Caco-2 (cell line): Measurements from ENCODE around the gene COL17A1. TPM values are rescaled to one million over a fixed set of nuclear protein-coding genes. Genes with fewer than 3 reads are reported as not detected.

Source experiments
- BruUV-seq: library from RNA; stranded (reverse); fragments of 400-500 nt; replicated peaks from 2 replicates; lab custom pipeline; 2021; lab: Mats Ljungman, UMichigan
- CTCF ChIA-PET: fragments of 300-600 bp; sonication (Branson Sonifier 250); formaldehyde crosslinking; loops from one replicate; lab custom pipeline; 2022; ENCODE audit warnings: antibody characterized with exemption; lab: Charles Lee
- POLR2A ChIA-PET: fragments of 300-600 bp; sonication (Branson Sonifier 250); formaldehyde crosslinking; loops from one replicate; lab custom pipeline; 2022; ENCODE audit warnings: antibody characterized with exemption; lab: Charles Lee
- DNase-seq, 2 experiments: peaks; one replicate each; pipeline versions ENCODE4 v3.0.0 to v3.0.0-alpha.2; 2020 to 2022
- H3K27me3 ChIP-seq: replicated peaks from 2 replicates; pipeline ENCODE4 v1.6.0; 2011; ENCODE audit warnings: low read length; ENCODE audit not compliant: control insufficient read depth, insufficient read depth
- H3K36me3 ChIP-seq: 2 replicates; pipeline ENCODE4 v1.5.1; 2011; ENCODE audit warnings: low read length; ENCODE audit not compliant: control insufficient read depth, insufficient read depth
- H3K4me1 ChIP-seq: fragments of 250-450 bp; sonication (Bioruptor Pico); 2 replicates; pipeline ENCODE4 v1.5.1; 2020; ENCODE audit warnings: mild to moderate bottlenecking
- H3K4me3 ChIP-seq: 2 replicates; pipeline ENCODE4 v1.5.1; 2011; ENCODE audit warnings: low read depth, mild to moderate bottlenecking, control low read depth, low read length
- H3K9me3 ChIP-seq: fragments of 250-450 bp; sonication (Bioruptor Pico); 2 replicates; pipeline ENCODE4 v1.5.1; 2020; ENCODE audit warnings: mild to moderate bottlenecking, moderate library complexity
- H3K27ac Mint-ChIP-seq: one replicate; pipeline ENCODE4 v1.8.0; 2022; ENCODE audit warnings: mixed read lengths; ENCODE audit not compliant: unreplicated experiment
- H3K27me3 Mint-ChIP-seq: one replicate; pipeline ENCODE4 v1.8.0; 2022; ENCODE audit warnings: mixed read lengths; ENCODE audit not compliant: insufficient read depth, unreplicated experiment
- H3K36me3 Mint-ChIP-seq: one replicate; pipeline ENCODE4 v1.8.0; 2022; ENCODE audit warnings: mild to moderate bottlenecking, mixed read lengths; ENCODE audit not compliant: insufficient read depth, unreplicated experiment
- H3K4me1 Mint-ChIP-seq: one replicate; pipeline ENCODE4 v1.8.0; 2022; ENCODE audit warnings: low read depth, mixed read lengths; ENCODE audit not compliant: unreplicated experiment
- H3K4me3 Mint-ChIP-seq: one replicate; pipeline ENCODE4 v1.8.0; 2022; ENCODE audit warnings: mild to moderate bottlenecking, moderate library complexity, mixed read lengths; ENCODE audit not compliant: unreplicated experiment
- H3K9me3 Mint-ChIP-seq: one replicate; pipeline ENCODE4 v1.8.0; 2022; ENCODE audit warnings: mixed read lengths; ENCODE audit not compliant: unreplicated experiment
- intact Hi-C: fragments of 100-400 bp; cut with micrococcal nuclease; formaldehyde crosslinking; loops from one replicate; pipeline ENCODE4 v1.10.0; 2022; ENCODE audit not compliant: unreplicated experiment
- microRNA-seq: library from miRNA; unstranded; fragments of <30 nt; microRNA quantifications from one replicate; pipeline ENCODE4 v1.2.0, GENCODE V29; 2022
- total RNA-seq: library from RNA; stranded (reverse); gene quantifications from 2 replicates; pipeline ENCODE4 v1.2.3, GENCODE V29; 2022
- TF ChIP-seq, protein P1 (sequence below), 2 experiments: fragments of 200-600 bp in 1 of 2; IDR thresholded peaks; 1 replicate in 1 of 2; 2 replicates in 1 of 2; pipeline versions ENCODE4 v1.5.1 to v1.8.0; 2011 to 2022; ENCODE audit warnings: antibody characterized with exemption in 1 of 2, control low read depth in 1 of 2, inconsistent platforms in 1 of 2, low read depth in 1 of 2, low read length in 1 of 2, mild to moderate bottlenecking in 1 of 2, moderate library complexity in 1 of 2; ENCODE audit not compliant: insufficient read depth in 1 of 2, severe bottlenecking in 1 of 2, unreplicated experiment in 1 of 2

The COL17A1 gene
- total RNA-seq, 1 experiment from 2014 or later = 0.45 TPM

DNA sequence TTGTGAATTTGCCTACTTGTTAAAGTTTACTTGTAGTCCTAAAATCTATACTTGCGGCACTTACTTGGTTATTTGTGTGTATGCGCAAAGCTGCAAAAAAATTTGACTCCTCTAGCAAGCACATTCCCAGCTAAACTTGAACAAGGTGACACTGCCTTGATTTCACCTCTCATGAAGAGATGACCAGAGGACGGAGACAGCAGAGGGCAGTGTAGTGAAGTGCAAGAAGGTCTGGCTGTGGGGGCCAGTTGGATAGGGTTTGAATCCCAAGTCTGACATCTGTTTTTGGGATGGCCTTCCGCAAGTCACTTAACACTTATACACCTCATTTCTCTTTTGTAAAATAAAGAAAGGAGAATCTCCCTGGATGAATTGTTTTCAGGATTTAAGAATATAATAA is 103.0 kb downstream of the COL17A1 start:
- ChIA-PET CTCF (interaction anchor here (0.6 to 1.2 kb wide), 4 partner anchors 13 to 94 kb away, joined by 3 to 5 read pairs (median 3); no protein-coding TSS in a partner anchor), POLR2A (no interaction called here)
- H3K4me1 ChIP-seq = peaks cover 10% of the 10 kb centered on the region
- Mint-ChIP-seq H3K27ac (no peak overlapping the region), H3K4me3 (no peak overlapping the region), H3K27me3 (no peaks in the 10 kb centered on the region), H3K4me1 (peaks cover 7% of the 10 kb centered on the region), H3K36me3 (no peaks in the 10 kb centered on the region), H3K9me3 (no peaks in the 10 kb centered on the region)
- peak; percentile 51 to 52 for DNase-seq
- H3K36me3 ChIP-seq = no peaks in the 10 kb centered on the region
- no peaks in the 10 kb centered on the region for H3K9me3 ChIP-seq
- TF ChIP-seq, protein P1, sequence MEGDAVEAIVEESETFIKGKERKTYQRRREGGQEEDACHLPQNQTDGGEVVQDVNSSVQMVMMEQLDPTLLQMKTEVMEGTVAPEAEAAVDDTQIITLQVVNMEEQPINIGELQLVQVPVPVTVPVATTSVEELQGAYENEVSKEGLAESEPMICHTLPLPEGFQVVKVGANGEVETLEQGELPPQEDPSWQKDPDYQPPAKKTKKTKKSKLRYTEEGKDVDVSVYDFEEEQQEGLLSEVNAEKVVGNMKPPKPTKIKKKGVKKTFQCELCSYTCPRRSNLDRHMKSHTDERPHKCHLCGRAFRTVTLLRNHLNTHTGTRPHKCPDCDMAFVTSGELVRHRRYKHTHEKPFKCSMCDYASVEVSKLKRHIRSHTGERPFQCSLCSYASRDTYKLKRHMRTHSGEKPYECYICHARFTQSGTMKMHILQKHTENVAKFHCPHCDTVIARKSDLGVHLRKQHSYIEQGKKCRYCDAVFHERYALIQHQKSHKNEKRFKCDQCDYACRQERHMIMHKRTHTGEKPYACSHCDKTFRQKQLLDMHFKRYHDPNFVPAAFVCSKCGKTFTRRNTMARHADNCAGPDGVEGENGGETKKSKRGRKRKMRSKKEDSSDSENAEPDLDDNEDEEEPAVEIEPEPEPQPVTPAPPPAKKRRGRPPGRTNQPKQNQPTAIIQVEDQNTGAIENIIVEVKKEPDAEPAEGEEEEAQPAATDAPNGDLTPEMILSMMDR (IDR thresholded peaks at IDR 0.05; ENCODE audit: insufficient read depth in 1 of 2, low read depth in 1 of 2, low read length in 1 of 2, severe bottlenecking in 1 of 2, unreplicated experiment in 1 of 2) = peak; percentile 52 to 57
- H3K27me3 ChIP-seq = no peaks in the 10 kb centered on the region
- BruUV-seq = no TSS peak
- H3K4me3 ChIP-seq = no peak overlapping the region
- intact Hi-C loops = loop anchor here (5.0 to 10.0 kb wide), 3 partner anchors 95 to 222 kb away; partner anchors contain the start of gene SFR1

Small RNA genes lying within 50 kb of the gene (microRNA-seq; reads per million reads assigned to microRNA genes)
- not detected for gene MIR936

Other genes starting within 250 kb of the COL17A1 start
- 6.3 and 7.5 TPM in 2 replicates for gene SH3PXD2A, start 230.3 kb downstream of the COL17A1 start, total RNA-seq
- gene STN1, start 167.7 kb downstream of the COL17A1 start, total RNA-seq = 15.9 and 16.1 TPM in 2 replicates
- 35.6 and 39.5 TPM in 2 replicates for gene SLK, start 118.7 kb downstream of the COL17A1 start, total RNA-seq
- 7.3 and 8.7 TPM in 2 replicates for gene SFR1, start 36.3 kb upstream of the COL17A1 start, total RNA-seq
- gene CFAP43, start 146.5 kb upstream of the COL17A1 start, total RNA-seq = 0.52 and 0.77 TPM in 2 replicates
- 167 and 182 TPM in 2 replicates for gene GSTO1, start 169.0 kb upstream of the COL17A1 start, total RNA-seq
- 1.1 and 1.4 TPM in 2 replicates for gene GSTO2, start 183.3 kb upstream of the COL17A1 start, total RNA-seq